Placental epithelial cell (primary cell): ENCODE measurements around the gene ZFR2. TPM values are rescaled to one million over a fixed set of nuclear protein-coding genes. Genes with fewer than 3 reads are reported as not detected.

Source experiments
- small RNA-seq: library from RNA; depleted of rRNA; stranded (forward); fragments of <200 nt; gene quantifications from one replicate; pipeline ENCODE3, GENCODE V24; 2012
- total RNA-seq: library from RNA; depleted of rRNA; stranded (reverse); fragments of >200 nt; gene quantifications from 2 replicates; pipeline ENCODE4 v1.2.3, GENCODE V29; 2012

ZFR2 gene
- not detected in 2 replicates for total RNA-seq

GRCh38 chr19:3868770-3869456 lies at the start of gene ZFR2:
Gene ZFR2, minus strand, starts transcription at chr19:3869038. Its CDS starts 21 bp downstream, at chr19:3869017.

DNA sequence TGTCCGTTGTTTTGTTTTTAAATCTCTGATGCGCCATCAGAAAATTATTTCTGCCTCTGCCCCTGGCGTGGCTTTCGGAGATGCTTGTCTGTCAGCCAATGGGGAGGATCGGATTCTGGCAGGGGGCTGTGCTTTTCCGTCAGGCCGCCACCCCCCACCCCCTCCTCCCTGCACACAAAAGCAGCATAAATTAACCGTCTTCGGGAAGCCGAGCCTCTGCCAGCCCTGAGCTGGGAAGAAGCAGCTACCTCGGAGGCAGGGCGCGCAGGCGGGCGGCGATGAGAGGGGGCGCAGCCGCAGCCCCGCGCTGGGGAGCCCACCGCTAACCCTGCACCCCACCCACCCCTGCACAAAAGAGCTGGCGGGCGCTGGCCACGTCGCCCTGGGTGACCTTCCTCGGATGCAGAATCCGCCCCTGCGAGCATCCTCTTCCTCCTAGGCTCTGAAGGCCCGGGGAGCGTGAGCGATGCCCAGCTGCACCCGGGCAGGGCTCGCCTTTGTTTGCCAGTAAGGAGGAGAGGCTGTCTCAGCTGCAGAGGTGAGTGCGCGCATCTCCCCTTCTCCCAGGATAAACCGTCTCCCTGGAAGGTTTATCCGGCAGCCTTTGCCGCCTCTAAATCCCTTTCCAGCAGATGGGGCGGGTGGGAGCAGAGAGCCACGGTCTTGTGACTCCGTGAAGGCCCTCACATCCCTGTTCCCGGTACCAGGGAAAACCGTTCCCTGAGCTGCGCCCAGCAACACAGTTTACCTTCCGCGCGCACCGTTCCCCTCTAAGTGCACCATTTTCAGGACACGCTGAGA lies 11.8 kb upstream of the ZFR2 start, which contains the start of gene ATCAY:
ATCAY (plus strand) TSS at position 215 of the 801 bp plus-strand sequence. CDS start 5,083 bp downstream, outside the sequence.

GRCh38 chr19:3785938-3786824 lies 82.7 kb downstream of the ZFR2 start, which contains the start of gene MATK:
Gene MATK, minus strand, starts transcription at chr19:3786381. Its CDS starts 1,246 bp downstream, at chr19:3785135.

GRCh38 chr19:3771906-3772455 lies 96.9 kb downstream of the ZFR2 start, which contains the start of gene RAX2:
Gene RAX2, minus strand, starts transcription at chr19:3772228. Its CDS starts 486 bp downstream, at chr19:3771742.

GRCh38 chr19:3762501-3763459 lies 106.1 kb downstream of the ZFR2 start, which contains the start of gene MRPL54:
Gene MRPL54, plus strand, starts transcription at chr19:3762682. Its CDS starts 19 bp downstream, at chr19:3762701.

DNA sequence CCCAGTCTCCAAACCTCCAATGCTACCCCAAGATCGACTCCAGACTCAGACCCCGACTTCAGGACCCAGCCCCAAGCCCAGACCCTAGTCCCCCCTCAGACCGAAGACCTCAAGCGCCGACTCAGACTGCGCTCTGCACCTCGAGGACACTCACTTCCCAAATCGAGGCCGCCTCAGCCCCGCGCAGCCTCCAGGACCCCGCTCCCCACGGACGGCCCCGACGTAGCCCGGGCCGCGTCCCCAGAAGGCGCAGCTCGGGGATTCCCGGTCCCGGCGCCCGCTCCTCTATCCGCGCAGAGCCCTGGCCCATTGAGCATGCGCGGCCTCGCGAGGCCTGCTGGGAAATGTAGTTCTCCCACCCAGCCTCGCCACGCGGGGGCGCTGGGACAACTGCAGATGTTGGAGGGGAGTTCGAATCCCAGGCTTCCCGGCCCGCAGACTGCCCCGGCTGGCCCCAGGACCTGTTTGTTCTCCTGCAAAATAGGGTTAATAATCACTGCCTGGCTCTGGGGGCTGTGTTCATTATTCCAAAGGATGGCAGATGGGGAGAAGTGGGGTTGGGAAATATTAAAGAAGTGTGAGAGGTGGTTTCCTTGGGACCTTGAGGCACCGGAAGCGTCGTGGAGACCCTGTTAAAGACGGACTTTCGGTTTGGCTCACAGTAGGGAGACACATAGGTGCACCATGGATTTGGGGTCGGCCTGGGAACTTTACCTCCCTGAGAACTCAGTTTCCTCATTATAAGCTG lies 107.3 kb downstream of the ZFR2 start, which contains the start of gene APBA3:
APBA3 (minus strand) TSS at position 311 of the 748 bp plus-strand sequence. CDS start 1,428 bp downstream, outside the sequence.

Small RNA genes within 50 kb of the gene (small RNA-seq; reads per million reads assigned to genes)
- not detected for gene AC005777.1

Other genes starting within 250 kb of the ZFR2 start
- 27.1 and 27.5 TPM in 2 replicates for gene CACTIN, start 242.2 kb downstream of the ZFR2 start, total RNA-seq
- 17.3 and 26.2 TPM in 2 replicates for gene PIP5K1C, start 168.6 kb downstream of the ZFR2 start, total RNA-seq
- gene TJP3, start 160.7 kb downstream of the ZFR2 start, total RNA-seq = 0.39 TPM in 1 of 2 replicates, not detected in the other
- 25.5 and 27.8 TPM in 2 replicates for gene APBA3, start 107.3 kb downstream of the ZFR2 start, total RNA-seq
- gene MRPL54, start 106.4 kb downstream of the ZFR2 start, total RNA-seq = 32.2 and 46.1 TPM in 2 replicates
- not detected in 2 replicates for gene RAX2, start 96.8 kb downstream of the ZFR2 start, total RNA-seq
- not detected in 2 replicates for gene MATK, start 82.7 kb downstream of the ZFR2 start, total RNA-seq
- not detected in 2 replicates for gene ATCAY, start 11.6 kb upstream of the ZFR2 start, total RNA-seq
- not detected in 2 replicates for gene NMRK2, start 64.0 kb upstream of the ZFR2 start, total RNA-seq
- gene DAPK3, start 102.1 kb upstream of the ZFR2 start, total RNA-seq = 80.1 and 162 TPM in 2 replicates
- 2,634 and 3,144 TPM in 2 replicates for gene EEF2, start 116.4 kb upstream of the ZFR2 start, total RNA-seq
- gene PIAS4, start 138.7 kb upstream of the ZFR2 start, total RNA-seq = 23.2 and 33.8 TPM in 2 replicates
- gene ZBTB7A, start 197.9 kb upstream of the ZFR2 start, total RNA-seq = 22.8 and 46.5 TPM in 2 replicates